Activated T-cell treated with anti-CD3 and anti-CD28 coated beads for 4 hours (primary cell): ENCODE data around the gene ATP2C2.

Source experiments
- DNase-seq: peaks from one replicate; pipeline ENCODE4 v3.0.0-alpha.2; 2020

The ATP2C2 gene

GRCh38 chr16:84458606-84459532, 90.5 kb downstream of the ATP2C2 start:
- no peak for DNase-seq

GRCh38 chr16:84459533-84459894, 91.2 kb downstream of the ATP2C2 start:
- DNase-seq = no peak

GRCh38 chr16:84459941-84460405, 91.6 kb downstream of the ATP2C2 start:
- no peak for DNase-seq

- DNase-seq = no peak
These were observed 92.2 kb downstream of the ATP2C2 start for GRCh38 chr16:84460406-84461028.

- DNase-seq = no peak
These were observed 92.7 kb downstream of the ATP2C2 start for GRCh38 chr16:84461029-84461412.

- no peak for DNase-seq
These were observed 93.3 kb downstream of the ATP2C2 start for GRCh38 chr16:84461413-84462295.

- DNase-seq = no peak
These were observed 94.2 kb downstream of the ATP2C2 start for GRCh38 chr16:84462296-84463210.

GRCh38 chr16:84463221-84463620, 94.9 kb downstream of the ATP2C2 start:
- DNase-seq = no peak

- DNase-seq = no peak
These were observed 95.8 kb downstream of the ATP2C2 start for GRCh38 chr16:84464116-84464515.

- DNase-seq = no peak
These were observed 96.8 kb downstream of the ATP2C2 start for GRCh38 chr16:84465154-84465553.

GRCh38 chr16:84466692-84467091, 98.4 kb downstream of the ATP2C2 start:
- no peak for DNase-seq

GRCh38 chr16:84467256-84467655, 98.9 kb downstream of the ATP2C2 start:
- DNase-seq = no peak

- DNase-seq = no peak
These were observed 99.4 kb downstream of the ATP2C2 start for GRCh38 chr16:84467709-84468108.

- no peak for DNase-seq
These were observed 103.0 kb downstream of the ATP2C2 start for GRCh38 chr16:84471316-84471715.

GRCh38 chr16:84471966-84472365, 103.6 kb downstream of the ATP2C2 start:
- no peak for DNase-seq

- no peak for DNase-seq
These were observed 107.4 kb downstream of the ATP2C2 start for GRCh38 chr16:84475643-84476240.

GRCh38 chr16:84476401-84476800, 108.1 kb downstream of the ATP2C2 start:
- no peak for DNase-seq

- no peak for DNase-seq
These were observed 109.3 kb downstream of the ATP2C2 start for GRCh38 chr16:84477661-84478060.

GRCh38 chr16:84478172-84478947, 110.0 kb downstream of the ATP2C2 start:
- DNase-seq = no peak

- DNase-seq = no peak
These were observed 111.5 kb downstream of the ATP2C2 start for GRCh38 chr16:84479716-84480450.
